GM21723 (cell line): Measurements from ENCODE around the gene TMPRSS9.
"Not testable (repeated sequence)": the region's sequence is repeated elsewhere in the genome, so short reads cannot be mapped to it uniquely, and the experiment has no call there.

Experiments
- ATAC-seq: cut with Tn5 transposase; IDR thresholded peaks from one replicate; pipeline ENCODE4 v1.9.1; 2021; ENCODE audit warnings: mild to moderate bottlenecking, moderate library complexity; ENCODE audit not compliant: unreplicated experiment

The TMPRSS9 gene

DNA sequence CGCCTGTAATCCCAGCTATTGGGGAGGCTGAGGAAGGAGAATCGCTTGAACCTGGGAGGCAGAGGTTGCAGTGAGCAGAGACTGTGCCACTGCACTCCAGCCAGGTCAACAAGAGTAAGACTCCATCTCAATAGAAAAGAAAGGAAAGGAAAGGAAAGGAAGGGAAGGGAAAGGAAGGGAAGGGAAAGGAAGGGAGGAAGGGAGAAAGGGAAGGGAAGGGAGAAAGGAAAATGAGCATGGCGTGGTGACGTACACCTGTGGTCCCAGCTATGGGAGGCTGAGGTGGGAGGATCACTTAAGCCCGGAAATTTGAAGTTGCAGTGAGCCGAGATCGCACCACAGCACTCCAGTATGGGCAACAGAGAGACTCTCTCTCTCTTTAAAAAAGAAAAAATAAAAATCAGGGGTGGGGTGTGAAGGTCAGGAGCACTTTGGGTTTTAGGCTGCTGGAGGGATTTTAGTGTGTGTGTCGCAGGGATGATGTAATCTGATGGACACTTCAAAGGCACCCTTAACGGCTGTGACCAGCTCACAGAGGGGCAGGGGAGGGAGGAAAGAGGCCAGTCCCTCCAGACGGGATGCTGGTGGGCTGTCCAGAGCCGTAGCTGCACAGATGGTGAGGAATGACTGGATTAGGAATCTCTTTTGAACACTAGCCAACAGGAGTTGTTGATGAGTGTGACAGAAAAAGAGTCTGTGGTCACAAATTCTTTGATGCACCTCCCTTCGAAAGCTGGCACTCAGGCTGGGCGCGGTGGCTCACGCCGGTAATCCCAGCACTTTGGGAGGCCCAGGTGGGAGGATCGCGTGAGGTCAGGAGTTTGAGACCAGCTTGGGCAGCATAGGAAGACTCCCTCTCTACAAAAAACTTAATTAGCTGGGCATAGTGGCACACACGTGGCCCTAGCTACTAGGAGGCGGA lies 27.6 kb downstream of the TMPRSS9 start:
- ATAC-seq = no peak

DNA sequence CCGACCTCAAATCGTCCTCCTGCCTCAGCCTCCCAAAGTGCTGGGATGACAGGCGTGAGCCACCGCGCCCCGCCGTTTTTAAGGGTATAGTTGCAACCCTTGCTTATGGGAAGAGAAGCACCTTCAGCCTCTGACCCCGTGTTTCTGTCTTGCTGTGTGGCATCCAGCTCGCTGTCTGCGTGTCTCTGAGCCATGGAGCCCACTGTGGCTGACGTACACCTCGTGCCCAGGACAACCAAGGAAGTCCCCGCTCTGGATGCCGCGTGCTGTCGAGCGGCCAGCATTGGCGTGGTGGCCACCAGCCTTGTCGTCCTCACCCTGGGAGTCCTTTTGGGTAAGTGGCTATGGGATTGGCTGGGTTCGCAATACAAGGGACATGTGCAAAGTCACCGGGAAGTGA lies 29.5 kb downstream of the TMPRSS9 start:
- no peak for ATAC-seq

DNA sequence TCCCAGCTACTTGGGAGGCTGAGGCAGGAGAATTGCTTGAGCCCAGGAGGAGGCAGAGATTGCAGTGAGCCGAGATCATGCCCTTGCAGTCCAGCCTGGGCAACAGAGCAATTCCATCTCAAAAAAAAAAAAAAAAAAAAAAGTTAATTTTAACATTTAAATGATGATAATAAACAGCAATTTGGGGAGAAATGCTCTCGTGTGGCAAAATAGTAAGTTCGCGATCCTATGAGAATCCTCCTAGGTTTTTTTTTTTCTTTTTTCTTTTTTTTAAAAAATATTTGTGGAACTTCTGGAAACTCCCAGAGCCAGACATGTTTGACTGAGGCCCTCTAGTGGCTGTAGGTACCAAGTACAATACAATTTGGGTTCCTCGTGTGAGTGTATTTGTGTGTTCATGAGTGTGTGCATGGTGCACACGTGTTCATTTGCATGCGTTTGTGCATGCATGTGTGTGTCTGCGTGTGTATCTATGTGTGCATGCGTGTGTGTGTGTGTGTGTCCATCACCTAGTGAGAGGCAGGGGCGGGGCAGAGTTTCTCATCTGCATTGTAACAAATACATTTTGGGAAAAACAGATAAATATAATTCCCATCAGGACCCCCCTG lies 31.2 kb downstream of the TMPRSS9 start:
- no peak for ATAC-seq

DNA sequence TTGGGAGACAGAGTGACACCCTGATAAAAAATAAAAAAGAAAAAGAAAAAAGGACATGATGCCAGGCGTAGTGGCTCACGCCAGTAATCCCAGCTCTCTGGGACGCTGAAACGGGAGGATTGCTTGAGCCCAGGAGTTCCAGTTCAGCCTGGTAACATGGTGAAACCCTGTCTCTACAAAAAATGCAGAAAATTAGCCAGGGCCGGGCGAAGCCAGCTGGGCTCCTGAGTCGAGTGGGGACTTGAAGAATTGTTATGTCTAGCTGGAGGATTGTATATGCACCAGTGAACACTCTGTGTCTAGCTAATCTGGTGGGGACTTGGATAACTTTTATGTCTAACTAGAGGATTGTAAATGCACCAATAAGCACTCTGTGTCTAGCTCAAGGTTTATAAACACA lies 32.3 kb downstream of the TMPRSS9 start:
- ATAC-seq = no peak

DNA sequence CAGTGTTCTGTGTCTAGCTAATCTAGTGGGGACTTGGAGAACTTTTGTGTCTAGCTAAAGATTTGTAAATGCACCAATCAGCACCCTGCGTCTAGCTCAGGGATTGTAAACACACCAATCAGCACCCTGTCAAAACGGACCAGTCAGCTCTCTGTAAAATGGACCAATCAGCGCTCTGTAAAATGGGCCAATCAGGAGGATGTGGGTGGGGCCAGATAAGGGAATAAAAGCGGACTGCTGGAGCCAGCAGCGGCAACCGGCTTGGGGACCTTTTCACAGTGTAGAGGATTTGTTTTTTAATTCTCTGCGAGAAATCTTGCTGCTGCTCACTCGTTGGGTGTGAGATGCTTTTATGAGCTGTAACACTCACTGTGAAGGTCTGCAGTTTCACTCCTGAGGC lies 32.8 kb downstream of the TMPRSS9 start:
- ATAC-seq = not testable (repeated sequence)

DNA sequence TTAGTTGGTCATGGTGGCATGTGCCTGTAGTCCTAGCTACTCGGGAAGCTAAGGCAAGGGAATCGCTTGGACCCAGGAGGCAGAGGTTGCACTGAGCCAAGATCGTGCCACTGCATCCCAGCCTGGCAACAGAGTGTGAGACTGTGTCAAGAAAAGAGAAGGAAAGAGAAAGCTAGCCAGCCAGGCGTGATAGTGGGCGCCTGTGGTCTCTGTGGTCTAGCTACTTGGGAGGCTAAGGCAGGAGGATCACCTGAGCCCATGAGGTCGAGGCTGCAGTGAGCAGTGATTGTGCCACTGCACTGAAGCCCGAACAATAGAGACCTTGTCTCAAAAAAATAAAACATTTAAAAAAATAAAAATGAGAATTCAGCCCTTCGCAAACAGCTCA lies 34.0 kb downstream of the TMPRSS9 start:
- ATAC-seq = no peak

DNA sequence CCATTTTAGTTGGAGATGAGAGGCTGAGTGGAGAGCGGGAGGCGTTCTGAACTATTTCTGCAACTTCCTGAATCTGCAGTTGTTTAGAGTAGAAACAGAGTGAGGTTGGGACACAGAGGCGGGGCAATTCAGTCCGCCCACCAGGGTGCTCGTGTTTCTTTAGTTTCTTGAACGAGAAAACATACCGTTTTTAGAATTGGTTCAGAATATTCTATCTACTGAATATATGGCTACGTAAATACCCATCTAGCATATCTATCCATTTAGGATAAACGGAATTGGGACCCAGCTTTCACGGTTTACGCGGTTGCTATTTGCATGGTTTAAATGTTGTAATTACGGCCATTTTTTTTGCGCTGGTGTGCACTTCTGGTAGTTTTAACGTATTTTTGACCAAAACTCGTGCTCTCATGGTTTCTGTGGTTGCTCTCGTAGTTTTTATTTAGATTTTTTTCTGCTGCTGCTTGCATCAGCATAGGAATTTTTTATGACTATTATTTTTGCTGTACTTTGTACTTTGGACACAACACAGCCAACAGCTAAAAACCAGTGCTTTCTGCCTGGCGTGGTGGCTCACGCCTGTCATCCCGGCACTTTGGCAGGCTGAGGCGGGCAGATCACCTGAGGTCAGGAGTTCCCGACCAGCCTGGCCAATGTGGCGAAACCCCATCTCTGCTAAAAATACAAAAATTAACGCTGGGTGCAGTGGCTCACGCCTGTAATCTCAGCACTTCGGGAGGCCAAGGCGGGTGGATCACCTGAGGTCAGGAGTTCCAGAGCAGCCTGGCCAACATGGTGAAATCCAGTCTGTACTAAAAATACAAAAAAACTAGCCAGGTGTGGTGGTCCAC lies 34.6 kb downstream of the TMPRSS9 start:
- ATAC-seq = no peak

DNA sequence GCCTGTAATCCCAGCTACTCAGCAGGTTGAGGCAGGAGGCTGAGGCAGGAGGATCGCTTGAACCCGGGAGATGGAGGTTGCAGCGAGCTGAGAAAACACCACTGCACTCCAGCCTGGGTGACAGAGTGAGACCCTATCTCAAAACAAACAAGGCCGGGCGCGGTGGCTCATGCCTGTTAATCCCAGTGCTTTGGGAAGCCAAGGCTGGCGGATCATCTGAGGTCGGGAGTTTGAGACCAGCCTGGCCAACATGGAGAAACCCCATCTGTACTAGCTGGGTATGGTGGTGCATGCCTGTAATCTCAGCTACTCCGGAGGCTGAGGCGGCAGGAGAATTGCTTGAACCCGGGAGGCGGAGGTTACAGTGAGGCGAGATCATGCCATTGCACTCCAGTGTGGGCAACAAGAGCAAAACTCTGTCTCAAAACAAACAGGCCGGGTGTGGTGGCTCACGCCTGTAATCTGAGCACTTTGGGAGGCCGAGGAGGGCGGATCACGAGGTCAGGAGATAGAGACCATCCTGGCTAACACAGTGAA lies 35.3 kb downstream of the TMPRSS9 start:
- not testable (repeated sequence) for ATAC-seq

DNA sequence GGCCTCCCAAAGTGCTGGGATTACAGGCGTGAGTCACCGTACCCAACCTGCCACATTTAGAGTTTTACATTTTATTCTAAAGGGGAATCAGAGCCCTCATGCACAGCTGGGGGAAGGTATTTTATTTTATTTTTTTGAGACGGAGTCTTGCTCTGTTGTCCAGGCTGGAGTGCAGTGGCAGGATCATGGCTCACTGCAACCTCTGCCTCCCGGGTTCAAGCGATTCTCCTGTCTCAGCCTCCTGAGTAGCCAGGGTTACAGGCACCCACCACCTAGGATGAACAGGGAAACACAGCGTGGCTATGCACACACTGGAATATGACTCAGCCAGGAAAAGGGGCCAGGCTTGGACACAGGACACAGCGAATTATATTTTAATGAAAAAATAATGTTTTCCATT lies 37.1 kb downstream of the TMPRSS9 start:
- not testable (repeated sequence) for ATAC-seq

DNA sequence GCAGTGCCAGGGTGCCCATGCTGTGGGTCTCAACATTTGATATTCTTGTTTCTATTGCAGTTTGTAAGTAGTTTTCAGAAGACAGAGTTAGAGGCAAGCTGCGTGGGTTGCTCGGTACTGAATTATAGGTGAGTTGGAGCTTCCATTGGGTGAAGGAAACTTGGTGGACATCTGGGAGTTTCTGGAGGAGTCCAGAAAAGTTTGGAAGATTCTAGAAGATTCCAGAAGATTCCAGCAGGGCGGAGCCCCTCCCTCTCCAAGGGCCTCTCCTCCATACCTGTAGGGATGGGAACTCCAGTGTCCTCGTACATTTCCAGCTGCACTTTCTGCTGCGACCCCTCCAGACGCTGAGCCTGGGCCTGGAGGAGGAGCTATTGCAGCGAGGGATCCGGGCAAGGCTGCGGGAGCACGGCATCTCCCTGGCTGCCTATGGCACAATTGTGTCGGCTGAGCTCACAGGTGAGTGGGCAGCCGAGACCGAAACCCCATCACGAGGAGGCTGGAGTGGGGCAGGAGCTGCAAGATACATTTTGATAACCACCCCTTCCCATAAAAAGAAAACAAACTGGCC lies 38.8 kb downstream of the TMPRSS9 start:
- no peak for ATAC-seq

DNA sequence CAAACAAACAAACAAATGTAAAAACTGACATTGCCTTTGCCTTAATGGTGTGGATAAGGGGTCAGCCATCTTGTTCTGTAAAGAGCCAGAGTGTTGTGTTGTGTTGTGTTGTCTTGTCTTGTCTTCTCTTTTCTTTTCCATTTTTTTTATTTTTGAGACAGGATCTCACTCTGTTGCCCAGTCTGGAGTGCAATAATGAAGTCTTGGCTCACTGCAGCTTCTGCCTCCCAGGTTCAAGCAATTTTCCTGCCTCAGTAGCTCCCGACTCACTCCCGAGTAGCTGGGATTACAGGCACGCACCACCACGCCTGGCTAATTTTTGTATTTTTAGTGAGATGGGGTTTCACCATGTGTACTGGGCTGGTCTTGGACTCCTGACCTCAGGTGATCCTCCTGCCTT lies 39.5 kb downstream of the TMPRSS9 start:
- ATAC-seq = no peak

DNA sequence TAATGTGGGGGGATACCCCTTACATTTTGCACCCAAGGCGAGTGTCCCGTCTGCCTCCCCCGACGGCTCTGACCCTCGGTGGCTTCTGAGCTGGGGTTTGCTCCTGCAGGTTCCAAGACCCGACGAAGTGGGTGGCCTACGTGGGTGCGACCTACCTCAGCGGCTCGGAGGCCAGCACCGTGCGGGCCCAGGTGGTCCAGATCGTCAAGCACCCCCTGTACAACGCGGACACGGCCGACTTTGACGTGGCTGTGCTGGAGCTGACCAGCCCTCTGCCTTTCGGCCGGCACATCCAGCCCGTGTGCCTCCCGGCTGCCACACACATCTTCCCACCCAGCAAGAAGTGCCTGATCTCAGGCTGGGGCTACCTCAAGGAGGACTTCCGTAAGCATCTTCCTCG lies 48.2 kb downstream of the TMPRSS9 start:
- no peak for ATAC-seq

DNA sequence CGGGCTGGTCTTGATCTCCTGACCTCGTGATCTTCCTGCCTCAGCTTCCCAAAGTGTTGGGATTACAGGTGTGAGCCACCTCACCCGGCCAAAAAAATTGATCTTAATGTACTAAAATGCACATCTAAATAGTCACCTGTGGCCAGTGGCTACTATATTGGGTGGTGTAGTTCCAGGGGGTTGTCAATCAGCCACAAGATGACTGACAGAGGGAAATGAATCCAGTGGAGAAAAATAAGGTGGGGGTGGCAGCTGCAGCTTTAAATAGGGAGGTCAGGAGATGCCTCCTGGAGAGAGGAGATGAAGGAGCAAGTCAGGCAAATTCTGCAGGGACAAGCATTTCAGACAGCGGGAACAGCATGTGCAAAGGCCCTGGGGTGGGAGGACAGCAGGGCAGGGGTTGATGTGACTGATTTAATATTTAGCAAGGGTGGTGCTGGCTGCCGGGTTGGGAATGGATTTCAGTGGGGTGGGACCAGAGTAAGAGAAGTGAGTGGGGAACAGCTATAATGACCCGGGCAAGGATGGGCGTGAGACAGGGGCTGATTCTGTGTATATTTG lies 49.4 kb downstream of the TMPRSS9 start:
- ATAC-seq = no peak

DNA sequence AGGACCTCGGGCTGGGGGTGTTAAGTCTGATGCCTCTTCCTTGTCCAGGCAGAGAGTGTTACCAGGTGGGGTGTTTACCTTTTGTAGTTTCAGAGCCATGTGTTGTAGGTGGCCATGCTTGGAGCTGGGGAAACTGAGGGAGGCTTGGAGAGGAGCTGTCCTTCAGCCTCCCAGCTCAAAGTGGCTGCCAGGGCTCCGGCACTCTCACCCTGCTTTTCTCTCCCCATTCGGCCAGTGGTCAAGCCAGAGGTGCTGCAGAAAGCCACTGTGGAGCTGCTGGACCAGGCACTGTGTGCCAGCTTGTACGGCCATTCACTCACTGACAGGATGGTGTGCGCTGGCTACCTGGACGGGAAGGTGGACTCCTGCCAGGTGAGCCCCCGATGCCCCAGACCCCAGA lies 50.0 kb downstream of the TMPRSS9 start:
- ATAC-seq = no peak

DNA sequence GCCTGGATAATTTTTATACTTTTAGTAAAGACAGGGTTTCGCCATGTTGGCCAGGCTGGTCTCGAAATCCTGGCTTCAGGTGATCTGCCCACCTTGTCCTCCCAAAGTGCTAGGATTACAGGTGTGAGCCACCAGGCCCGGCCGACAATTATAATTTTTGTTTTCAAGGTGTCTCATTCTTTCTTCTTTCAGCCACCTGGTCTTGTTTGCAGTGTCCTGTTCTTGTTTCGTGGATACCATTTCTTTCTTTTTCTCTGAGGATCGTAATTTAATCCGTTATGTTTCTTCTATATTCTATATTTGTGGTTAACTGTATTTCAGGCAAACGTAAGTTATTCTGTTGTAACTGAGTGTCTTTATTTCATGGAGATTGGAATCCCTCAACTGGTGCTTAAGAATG lies 51.6 kb downstream of the TMPRSS9 start:
- ATAC-seq = no peak

DNA sequence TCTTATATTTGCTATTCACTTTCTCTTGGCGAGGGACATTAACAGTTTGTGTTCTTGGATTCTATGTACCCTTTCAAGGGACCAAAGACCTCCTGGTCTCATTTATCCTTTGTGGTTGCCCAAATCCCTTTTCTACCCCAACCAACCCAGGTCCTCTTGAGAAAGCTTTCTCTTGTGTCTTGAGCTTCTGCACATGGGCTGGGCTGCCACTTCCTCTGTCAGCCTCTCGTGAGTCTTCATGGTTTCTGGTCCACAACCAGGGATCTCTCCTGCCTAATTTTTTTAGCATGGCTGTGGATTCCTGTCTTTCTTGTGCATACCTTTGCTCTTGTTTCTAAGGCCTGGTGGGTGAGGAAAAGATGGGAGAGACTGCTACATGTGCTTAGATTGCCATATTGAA lies 52.4 kb downstream of the TMPRSS9 start:
- no peak for ATAC-seq

DNA sequence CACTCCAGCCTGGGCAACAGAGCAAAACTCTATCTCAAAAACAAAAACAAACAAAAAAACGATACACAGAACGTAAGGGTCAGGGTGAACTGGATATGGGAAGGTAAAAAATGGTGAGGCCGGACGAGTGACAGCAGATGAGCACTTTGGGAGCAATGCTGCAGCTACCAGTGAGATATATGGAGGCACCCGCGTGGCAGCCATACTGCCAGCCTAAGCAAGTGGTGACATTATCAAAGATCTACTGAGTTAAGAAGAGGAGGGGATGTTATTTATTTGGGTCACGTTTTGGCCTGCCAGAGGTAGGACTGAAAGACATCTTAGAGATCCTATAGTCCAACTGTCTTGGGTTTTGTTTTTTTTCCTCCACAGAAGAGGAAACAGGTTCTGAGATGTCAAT lies 53.1 kb downstream of the TMPRSS9 start:
- ATAC-seq = no peak

DNA sequence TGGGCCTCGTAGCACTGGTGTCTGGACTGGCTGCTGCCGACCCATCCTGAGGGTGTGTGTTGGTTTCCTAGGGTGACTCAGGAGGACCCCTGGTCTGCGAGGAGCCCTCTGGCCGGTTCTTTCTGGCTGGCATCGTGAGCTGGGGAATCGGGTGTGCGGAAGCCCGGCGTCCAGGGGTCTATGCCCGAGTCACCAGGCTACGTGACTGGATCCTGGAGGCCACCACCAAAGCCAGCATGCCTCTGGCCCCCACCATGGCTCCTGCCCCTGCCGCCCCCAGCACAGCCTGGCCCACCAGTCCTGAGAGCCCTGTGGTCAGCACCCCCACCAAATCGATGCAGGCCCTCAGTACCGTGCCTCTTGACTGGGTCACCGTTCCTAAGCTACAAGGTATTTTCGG lies 53.6 kb downstream of the TMPRSS9 start:
- ATAC-seq = no peak

DNA sequence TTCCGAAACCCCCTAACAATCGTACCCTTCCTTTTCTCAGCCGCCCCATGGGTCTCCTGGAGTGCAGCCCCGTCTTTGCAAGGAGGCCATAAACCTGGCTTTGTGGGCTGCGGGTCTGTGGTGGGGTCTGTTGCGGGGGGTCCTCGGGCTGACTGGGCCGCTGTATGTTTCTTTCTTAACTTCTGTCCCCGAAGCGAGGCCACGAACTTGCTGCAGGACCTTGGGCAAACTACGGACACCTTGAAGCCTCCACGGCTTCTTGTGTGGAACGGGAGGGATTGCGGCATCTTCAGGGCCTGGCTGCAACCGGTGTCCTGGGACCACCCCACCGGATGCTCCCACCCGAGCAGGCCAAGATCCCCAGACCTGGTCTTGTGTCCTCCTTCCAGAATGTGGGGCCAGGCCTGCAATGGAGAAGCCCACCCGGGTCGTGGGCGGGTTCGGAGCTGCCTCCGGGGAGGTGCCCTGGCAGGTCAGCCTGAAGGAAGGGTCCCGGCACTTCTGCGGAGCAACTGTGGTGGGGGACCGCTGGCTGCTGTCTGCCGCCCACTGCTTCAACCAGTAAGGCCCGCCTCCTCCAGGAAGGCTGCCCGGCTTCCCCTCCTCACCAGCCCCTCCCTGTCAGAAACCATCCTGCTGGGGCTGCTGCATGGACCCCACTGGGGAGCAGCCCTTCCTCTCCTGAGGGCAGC lies 55.4 kb downstream of the TMPRSS9 start:
- ATAC-seq = no peak

DNA sequence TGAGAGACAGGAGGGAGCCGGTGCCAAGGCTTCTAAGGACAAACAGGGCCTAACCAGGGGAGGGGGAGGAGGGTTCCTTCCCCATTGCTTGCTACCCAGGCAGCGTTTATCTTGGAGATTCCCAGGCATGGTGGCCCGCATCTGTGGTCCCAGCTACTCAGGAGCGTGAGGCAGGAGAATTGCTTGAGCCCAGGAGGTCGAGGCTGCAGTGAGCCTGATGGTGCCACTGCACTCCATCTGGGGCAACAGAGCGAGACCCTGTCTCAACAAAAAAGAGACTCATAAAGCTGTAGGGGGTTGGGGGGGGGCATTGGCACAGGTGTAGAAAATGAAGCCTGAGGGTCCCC lies 55.9 kb downstream of the TMPRSS9 start:
- no peak for ATAC-seq
